Left cardiac atrium (tissue), 4 donors: ENCODE data around the gene TGFBI. TPM values are rescaled to one million over a fixed set of nuclear protein-coding genes. Genes with fewer than 3 reads are reported as not detected.

ENCODE experiments used
- ATAC-seq, 2 donors: fragments of 200-7000 bp; cut with Tn5 transposase; one replicate each; pipeline ENCODE4 v1.9.1; 2020; ENCODE audit warnings: mild to moderate bottlenecking in 2 of 2, moderate library complexity in 2 of 2
- DNase-seq: peaks from one replicate; pipeline ENCODE4 v3.0.0-alpha.2; 2020
- intact Hi-C, 2 donors: fragments of 100-400 bp; cut with DNase I; formaldehyde crosslinking; loops; one replicate each; pipeline versions ENCODE4 v1.14.1 to v1.15.1; 2022 to 2023
- total RNA-seq, 2 donors: library from RNA; stranded (reverse); fragmentation: NEBNext Ultra II Directional; extraction: Animal tissue kit (Norgen Biotek cat#: 25700); gene quantifications; one replicate each; pipeline ENCODE4 v1.2.1, GENCODE V29; 2021
- donor health status: DM: no; HTN: yes; CAD: no.
- donor health status: DM: no; HTN: yes; CAD: no; lungs with severe emphysema.
- donor health status: DM: yes; HTN: yes; CAD: no.
- donor health status: Dilated cardiomyopathy.

Gene TGFBI
- total RNA-seq, 2 donors from 2014 or later, result 79.7 to 130 TPM

GRCh38 chr5:136101884-136102283 lies 73.1 kb downstream of the TGFBI start:
- ATAC-seq (no peak), DNase-seq (no peak)
- intact Hi-C loops, result no loop called here

DNA sequence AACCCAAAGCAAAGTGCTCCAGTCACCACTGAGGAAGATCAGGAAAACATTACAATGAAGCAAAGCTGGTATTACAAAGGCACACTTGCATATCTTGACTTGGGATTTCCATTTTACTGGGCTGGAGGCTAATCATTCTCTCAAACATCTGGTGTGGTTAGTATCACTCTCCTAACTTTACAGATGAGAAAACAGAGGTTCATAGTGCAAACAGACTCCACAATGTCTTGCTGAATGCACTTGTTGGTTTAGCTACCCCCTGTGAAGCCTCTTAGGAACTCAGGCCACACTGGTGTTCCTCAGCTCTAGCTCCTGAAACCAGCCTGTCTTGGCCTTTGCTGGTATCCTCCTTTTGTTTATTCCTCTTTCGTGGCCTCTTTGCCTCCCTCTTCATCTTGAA lies 74.3 kb downstream of the TGFBI start:
- no peak for ATAC-seq
- DNase-seq, result no peak
- intact Hi-C loops, result no loop called here

DNA sequence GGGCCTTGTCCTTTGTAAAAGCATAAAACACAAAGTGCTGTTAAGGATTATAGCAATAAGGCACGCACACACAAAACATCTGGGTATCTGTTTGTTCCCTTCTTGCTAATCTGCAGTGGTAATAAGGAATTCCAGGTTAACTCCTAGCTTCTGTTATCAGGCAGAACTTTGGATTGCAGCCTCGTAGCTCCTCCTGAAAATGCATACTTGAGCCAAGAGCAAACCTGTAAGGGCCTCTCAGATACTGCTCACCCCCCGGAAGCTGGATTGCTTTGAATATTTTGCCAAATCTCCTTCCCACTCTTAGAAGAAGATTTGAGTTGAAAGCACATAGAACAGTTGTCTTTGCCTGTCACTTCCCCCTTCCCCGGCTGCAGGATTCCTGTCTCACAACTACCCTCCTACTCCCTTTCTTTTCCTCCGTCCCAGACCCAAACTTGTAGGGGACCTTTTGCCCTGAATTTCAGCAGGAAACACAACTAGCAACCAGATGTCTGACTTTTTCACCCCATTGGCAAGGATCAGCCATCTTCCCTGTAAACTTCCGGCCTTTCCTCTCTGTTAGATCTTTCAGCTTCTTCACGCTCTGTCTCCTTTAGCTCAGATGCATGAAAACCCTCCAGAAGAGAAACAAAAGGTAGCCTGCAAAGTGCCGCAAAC lies 75.6 kb downstream of the TGFBI start:
- peak in 1 of 2 donors; percentile 35 for ATAC-seq
- DNase-seq, result no peak
- intact Hi-C loops, result no loop called here

DNA sequence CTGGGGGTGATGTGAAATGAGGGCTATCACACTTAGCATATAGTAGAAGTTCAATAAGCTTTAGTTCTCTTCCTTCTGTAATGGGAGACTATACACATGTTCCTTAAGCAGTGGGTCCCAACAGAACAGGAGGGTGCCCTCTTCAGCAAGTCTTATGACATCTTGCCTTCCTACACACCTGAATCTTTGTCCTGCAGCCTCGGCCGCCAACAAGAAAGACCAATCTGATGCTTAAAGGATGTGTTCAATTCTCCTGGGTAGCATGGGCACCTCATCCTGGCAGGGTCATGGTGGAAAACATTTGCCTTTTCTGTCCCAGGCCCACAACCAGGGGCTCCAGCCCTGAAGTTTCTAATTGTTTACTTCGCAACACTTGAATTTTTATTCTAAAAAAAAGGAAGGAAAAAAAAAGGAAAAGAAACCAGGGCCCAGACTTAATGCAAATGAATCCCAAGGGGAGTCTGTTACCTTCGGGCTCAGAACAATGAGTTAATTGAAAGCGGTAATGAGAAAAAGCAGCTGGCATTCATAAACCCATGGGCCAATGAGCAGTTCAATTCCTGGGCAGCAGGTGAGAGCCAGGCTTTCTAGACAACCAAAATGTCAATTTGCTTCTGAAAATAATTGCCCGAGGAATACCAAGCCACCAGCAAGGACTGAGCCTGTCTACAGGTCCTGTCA lies 77.7 kb downstream of the TGFBI start:
- ATAC-seq (no peak), DNase-seq (no peak)
- intact Hi-C loops, result no loop called here

DNA sequence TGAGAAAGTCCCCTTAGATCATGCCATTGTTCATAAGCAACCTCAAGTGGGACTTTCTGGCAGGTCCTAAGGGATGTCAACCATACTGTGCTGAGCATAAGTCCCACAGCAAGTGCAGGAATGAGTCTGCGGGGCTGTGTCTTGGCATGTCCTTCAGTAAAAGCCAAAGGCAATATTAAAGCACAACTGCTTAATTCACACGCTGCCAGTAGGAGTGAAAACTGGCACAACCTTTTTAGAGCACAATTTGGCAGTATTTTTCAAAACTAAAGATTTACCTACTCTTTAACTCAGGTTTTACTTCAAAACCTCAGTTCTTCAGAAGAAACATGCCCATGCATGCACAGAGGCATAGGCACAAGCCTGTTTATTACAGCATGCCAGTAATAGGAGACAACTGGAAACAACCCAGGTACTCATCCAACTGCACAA lies 79.4 kb downstream of the TGFBI start:
- DNase-seq, result no peak
- no peak for ATAC-seq
- intact Hi-C loops, result no loop called here

DNA sequence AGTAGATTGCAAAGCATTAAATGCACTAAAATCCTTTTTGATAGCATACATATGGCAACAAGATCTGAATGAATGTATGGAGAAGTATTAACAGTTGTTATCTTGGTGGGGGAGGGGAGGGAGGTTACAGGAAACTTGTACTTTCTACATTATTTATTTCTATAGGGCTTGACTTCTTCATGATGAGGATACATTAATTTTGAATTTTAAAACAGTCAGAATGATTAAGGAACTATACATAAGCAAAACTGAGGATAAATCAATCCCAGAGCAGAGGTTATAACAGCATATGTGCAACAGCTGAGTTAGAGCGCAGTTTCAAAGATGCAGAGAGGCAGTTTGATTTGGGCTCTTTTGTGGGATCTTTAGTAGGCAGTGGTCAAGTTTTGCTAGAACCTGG lies 80.0 kb downstream of the TGFBI start:
- no peak for DNase-seq
- intact Hi-C loops, result no loop called here
- no peak for ATAC-seq

GRCh38 chr5:136109453-136110135 lies 80.8 kb downstream of the TGFBI start:
- no peak for ATAC-seq
- intact Hi-C loops, result no loop called here
- DNase-seq, result no peak

Other genes with a start within 250 kb of the TGFBI start
- gene SLC25A48, start 194.3 kb upstream of the TGFBI start, total RNA-seq, result under 1 TPM in 1 of 2 donors, not detected in 1; 0.76 TPM
- not detected for gene IL9, start 133.1 kb upstream of the TGFBI start, total RNA-seq
- not detected for gene LECT2, start 74.0 kb upstream of the TGFBI start, total RNA-seq
- gene SMAD5, start 103.9 kb downstream of the TGFBI start, total RNA-seq, result 10 to 100 TPM; 43.1 to 50.8 TPM
- gene SMIM32, start 164.2 kb downstream of the TGFBI start, total RNA-seq, result not detected